GM21576 (cell line): ENCODE data around the gene COMMD3.
A peak's percentile ranks its signal among the peaks of the same experiment; 100 is the strongest.
"Not testable (repeated sequence)": the region's sequence is repeated elsewhere in the genome, so short reads cannot be mapped to it uniquely, and the experiment has no call there.

Experiments used
- ATAC-seq: cut with Tn5 transposase; IDR thresholded peaks from one replicate; pipeline ENCODE4 v1.9.1; 2021; ENCODE audit warnings: mild to moderate bottlenecking, moderate library complexity; ENCODE audit not compliant: unreplicated experiment

The COMMD3 gene

DNA sequence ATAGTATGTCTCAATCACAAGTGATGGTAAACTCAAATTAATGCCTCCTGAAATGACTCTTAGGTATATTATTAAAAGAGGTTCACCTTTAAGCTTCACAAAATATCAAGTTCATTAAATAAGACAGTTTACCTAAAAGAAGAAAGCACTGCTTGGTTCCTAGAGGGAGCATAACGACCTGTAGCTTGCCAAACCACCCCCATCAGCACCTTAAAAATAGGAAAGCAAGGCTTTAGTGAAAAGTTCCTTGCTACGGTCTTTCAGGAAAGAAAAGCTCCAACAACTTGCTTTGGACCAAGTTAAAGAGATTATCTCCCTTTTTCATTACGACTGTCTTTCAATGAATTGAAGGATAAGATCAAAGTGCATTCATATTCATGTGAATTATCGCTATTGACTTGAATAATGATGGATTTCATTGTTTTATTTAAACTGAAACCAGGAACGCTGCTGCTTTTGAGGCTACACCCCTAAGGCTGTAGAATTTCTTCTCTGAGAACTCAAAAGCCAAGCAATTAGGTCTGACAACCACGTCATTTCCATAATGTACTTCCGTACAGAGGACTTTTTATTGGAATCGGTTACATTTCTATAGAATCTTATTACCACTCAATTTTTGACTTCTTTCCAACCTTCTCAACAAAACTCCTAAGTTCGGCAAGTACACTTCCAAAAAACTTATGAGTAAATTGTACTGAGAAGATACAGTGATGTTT lies 22.2 kb downstream of the COMMD3 start:
- ATAC-seq: no peak

DNA sequence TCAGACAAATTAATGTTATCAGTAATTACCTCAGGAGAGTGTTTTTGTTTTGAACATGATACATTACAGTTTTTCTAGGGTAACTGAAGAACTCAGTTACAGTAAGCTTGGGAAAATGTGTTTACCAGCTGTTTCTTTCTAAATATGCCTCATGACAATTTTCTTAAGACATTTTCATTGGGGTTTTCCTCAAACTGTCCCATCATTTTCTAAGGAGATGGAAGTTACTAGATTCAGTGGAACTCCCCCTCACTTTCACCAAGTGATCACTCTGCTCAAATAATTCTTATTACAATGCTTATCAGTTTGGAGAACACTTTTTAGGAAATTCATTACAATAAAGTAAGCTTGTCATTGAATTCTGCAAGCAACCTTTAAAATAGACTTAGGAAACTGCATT lies 22.7 kb downstream of the COMMD3 start:
- ATAC-seq: no peak

DNA sequence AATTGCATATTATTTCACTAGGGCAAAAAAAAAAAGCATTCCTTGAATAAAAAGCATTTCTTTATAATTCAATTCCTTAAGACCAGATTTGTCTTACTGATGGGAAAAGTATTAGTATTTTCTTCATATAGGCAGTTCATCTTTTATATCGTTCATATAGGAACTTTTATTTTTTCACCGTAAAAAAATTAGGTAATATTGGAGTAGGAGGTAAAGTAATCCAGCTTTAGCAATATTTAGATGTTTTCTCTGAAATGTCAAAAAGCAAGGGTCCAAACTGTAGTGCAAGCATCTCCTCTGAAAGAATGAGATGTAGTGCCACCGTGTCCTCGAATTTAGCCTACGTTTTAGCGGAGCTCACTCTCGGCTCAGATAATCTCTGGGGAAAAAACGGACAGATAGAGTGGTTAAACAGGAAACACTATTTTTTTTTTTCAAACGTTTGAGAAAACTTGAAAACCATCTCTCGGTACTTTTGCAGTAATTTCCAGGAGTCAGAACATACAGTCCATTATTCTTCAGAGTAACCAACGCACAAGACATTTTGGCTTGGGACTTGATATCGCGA lies 23.7 kb downstream of the COMMD3 start:
- no peak for ATAC-seq

DNA sequence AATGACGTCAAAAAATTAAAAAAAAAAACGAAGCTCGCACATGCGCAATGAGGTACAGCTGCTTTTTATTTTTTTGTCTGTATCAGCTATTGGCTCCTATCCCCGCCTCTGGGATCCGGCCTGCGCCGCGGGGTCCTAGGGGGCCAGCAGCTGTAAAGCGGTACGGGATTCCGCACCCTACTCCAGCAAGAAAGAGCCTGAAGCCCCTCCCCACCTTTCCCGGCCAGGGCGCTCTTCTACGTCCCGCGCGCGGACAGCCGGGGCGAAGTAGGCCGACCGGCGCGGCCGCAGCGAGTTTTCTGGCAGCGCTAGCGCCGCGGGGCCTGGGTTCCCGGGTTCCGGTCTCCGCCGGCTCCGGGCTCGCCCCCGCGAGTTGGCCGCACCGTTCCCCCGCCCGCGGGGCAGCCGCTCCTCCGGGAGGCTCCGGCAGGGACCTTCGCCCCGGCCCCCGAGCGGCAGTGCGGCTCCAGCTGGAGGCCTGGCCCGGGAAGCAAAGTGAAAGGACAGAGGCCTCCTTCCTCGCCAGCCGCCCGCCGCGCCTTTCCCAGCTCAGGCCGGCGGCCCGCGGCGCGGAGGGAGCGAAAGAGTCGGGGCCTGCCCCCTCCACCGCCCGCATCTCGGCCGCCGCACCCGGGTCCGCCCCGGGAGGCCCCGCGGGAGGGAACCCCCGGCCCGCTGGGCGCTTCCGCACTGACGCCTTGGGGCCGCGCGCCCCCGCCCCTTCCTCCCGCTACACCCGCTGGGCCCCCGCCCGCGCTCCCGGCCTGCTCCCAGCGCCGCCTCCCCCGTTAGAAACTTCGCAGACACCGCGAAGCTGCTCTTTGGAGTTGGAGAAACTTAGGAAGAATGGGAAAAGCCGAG lies 24.4 kb downstream of the COMMD3 start:
- peak; percentile 48 for ATAC-seq

DNA sequence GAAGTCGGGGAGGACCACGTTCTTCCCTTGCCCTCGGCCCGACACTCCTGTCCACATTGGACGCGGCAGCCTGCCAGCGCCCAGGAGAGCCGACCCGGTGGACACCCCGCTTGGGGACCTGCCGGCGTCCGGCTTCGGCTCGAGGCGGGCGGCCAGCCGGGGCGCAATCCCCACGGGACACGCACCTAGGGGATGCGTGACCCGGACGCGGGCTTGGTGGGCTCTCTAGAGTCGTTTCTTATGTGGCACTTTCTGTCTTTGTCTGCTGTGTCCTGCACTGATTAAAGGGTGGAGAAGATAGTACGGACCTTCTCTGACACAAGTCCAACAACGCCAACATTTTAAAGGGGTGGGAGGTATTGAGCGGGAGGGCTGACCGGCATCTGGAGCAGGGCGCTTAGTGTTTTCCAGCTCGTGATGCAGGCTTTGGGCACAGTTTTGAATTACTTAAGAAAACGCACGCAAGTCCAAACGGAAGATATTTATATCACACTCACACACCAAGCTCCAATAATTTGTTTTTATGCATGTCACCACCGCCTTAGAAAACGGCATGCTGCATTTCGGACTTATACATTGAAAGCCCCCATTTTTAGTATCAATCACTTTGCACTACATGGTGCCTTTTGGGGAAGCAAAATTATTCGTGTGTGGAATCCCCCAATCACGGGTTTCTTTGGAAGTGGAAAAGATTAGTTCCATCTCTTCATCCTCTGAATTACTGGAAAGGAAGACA lies 25.2 kb downstream of the COMMD3 start:
- ATAC-seq: peak; percentile 12

DNA sequence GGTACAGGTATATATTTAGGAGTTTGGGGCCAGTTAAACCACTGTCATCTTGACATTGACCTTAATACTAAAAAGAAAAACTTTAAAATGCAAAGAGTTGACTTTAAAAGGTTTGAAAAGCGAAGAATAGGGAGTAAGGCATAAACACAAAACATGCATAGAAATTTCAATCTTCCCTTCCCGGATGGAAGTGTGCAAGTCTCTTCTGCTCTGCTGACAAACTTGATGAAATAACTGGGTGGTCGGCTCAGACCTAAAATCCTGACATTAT lies 25.7 kb downstream of the COMMD3 start:
- ATAC-seq: no peak

DNA sequence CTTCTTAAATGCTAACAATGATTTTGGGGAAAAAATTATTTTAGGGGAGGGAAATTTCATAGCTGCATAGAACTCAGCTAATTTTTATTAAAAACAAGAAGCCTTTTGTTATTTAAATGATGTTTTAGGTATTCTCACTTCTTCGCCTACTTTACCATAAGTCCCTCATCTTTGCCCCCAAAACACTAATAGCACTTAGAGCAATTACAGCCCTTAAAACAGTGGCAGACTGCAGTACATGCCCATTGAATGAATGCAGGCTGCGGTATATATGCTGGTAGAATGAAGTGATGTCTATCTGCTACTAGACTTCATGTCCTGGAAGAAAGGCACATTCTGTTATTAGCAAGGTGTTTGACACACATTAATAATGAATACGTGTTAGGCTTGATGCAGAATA lies 26.2 kb downstream of the COMMD3 start:
- no peak for ATAC-seq

DNA sequence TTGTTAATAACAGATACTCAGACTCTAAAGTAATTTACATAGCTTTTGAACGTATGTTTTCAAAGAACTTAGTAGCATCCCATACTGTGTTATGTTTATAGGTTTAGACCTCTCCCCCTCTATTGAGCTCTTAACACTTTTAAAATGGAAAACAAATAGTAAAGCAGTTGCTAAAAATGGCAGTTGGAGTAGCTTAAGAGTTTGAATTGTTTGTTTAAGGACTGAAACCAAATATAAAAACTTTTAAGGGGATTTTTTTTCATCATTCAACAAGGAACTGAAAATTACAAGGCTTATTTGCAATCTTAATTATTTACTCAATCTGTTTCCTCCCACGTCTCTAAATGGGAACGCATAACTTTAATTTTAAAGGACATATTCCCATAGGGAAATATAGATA lies 27.5 kb downstream of the COMMD3 start:
- ATAC-seq: no peak

DNA sequence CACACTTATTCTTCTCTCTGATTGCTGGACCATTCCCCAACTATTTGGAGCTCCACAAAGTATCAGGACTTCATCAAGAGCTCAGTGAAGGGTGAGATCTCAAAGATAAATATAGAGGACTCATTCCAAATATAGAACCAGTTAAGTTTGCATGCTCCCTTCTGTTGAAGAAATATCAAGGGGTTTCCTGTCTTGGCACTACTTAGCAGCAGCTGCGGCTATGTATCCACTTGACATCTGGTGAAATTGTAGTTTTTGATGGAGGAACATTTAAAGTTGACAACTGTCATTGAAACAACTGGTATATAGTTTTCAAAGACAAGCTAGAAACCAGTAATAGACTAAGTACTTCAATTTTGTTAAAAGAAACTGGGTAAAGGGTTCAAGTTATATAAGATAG lies 28.1 kb downstream of the COMMD3 start:
- no peak for ATAC-seq

DNA sequence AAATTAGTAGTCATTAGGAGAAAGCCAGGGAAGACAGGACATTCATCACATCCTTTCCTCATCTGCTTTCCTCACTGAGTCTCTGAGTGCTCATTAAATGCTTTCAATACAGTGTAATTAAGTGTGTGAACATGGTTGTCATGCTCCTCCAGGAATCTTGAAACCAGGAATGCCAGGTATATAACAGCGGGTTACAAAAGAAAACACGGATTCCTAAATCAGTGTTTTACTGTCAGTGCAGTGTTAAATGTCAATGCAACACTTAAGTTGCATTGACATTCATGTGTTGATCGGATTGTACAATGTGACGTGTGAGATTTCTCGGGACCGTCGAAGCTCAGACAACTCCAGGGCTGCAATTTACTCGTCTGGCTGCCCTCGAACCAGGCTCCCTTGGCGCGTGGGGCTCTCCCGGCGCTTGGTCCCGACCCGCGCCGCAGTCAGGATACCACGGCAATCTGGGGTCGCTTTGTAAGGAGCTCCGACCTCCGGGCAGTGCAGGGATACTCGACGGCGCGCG lies 28.7 kb downstream of the COMMD3 start:
- ATAC-seq: no peak

DNA sequence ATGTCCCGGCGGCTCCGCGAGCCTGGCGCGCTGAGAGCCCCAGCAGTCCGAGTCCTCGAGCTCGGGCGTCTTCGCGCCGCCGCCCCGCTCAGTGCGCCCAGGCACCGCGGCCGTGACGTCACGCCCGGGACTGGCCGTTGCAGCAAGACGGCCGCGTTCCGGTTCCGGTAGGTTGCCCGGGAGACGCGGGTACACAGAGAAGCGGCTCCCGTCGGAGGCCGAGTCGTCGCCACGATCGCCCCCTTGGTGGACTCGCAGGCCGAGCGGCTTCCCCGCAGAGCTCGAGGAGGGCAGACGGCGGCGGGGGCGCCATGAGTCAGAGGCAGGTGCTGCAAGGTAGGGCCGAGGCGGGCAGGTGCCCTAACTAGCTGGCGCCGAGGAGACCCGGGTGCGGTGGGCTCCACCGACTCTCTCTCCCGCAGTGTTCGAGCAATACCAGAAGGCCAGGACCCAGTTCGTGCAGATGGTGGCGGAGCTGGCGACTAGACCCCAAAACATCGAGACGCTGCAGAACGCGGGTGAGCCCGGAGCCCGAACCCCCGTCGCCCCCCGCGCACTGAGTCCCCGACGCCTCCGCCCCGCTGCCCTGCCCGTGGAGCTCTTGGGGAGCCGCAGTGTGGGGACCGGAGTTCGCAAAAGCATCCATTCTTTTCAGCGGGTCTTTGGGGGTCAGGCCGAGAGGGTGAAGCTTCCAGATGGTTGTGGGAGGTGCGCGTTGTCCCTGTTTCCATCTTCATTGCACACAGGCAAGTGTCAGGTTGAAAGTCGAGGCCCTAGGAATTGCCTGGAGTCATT lies 29.3 kb downstream of the COMMD3 start, which contains the start of gene SPAG6:
Gene SPAG6, plus strand, starts transcription at position 196 of the 795 bp plus-strand sequence. Its CDS starts 116 bp downstream, at position 312.
- ATAC-seq: no peak

DNA sequence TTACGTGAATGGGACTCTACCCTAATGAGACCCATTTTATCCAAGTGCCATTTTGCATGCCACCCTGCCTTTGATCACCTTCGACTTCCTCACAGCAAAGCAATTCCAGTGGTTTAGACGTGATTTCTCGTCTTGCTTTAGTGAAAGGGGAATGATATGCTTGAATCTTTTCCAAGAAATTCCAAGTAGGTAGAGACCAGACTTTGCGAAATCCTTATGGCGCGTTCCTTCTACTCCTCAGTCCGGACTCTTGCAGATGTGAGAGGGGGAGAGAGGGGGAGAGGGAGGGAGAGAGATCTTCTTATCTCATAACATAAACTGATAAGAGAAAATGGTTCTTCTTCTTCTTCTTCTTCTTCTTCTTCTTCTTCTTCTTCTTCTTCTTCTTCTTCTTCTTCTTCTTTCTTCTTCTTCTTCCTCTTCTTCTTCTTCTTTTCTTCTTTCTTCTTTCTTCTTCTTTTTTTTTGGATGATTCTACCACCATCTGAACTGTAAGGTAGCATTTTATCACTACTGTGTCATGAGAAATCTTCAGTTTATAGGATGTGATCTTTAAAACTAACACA lies 30.0 kb downstream of the COMMD3 start:
- ATAC-seq: no peak

DNA sequence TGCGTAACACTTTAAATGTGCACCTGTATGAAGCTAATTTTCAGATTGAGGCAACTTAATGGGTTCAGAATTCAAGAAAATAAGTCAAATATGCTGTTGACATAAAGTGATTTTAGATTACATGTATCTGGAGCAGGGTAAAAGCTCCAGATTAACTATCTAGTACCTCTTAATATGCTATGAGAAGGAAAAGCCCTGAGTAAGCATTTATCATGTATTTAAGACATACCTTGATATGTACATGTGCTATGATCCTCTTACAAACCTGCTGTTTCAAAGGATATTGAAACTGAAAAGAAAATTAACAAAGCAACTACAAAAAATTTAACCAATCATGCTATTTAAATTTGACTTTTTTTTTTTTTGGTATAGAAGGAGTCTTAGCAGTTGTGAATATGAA lies 33.6 kb downstream of the COMMD3 start:
- ATAC-seq: no peak

DNA sequence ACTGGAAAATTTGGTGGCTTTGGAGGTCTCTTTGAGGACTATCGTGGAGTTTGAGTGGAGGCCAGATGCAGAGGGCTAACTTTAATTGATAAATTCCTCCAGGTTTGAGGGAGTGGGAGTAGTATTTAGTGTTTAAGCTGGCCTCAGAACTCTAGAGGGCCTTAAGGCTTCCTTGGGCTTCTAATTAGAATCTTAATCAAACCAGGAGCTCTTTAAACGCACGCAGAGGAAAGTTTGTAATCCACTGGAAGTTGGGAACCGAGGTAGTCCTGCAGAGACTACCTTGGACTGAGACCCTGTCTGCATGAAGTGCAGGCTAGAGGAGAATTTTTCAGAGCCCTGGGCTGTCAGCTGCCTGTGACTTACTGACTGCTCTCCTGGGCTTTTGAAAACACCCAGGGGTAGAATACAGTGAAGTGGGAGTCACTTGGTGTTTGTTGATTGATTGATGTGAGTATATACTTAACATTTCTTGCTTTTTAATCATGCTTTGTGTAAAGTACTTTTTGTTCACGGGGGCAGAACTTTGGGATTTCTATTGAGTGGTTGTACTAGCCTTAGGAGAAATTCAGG lies 35.0 kb downstream of the COMMD3 start:
- no peak for ATAC-seq

DNA sequence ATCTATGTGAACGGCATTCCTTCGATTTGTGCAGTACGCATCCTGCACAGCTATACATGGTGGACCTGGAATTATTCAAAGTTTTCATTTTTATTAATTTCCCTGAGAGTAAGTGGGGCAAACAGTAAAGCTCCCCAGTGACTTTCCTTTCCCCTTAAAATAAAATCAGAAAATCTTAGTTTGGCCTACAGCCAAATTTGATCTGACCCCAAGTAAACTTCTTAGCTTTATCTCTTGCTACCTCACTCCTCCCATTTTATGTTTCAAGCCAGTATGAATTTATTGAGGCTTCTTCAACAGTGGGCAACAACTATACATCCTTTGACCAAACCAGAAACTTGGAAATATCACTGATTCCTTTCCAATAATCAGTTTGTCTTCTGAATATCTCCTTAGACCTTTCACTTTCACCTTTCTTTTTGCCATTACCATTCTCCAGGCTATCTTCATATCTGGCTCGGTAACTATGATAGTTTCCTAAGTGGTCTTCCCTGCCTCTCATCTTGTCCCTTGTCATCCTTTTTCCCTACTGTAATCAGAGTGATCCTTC lies 40.2 kb downstream of the COMMD3 start:
- ATAC-seq: no peak

DNA sequence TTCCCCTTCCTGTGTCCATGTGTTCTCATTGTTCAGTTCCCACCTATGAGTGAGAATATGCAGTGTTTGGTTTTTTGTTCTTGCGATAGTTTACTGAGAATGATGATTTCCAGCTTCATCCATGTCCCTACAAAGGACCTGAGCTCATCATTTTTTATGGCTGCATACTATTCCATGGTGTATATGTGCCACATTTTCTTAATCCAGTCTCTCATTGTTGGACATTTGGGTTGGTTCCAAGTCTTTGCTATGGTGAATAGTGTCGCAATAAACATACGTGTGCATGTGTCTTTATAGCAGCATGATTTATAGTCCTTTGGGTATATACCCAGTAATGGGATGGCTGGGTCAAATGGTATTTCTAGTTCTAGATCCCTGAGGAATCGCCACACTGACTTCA lies 41.6 kb downstream of the COMMD3 start:
- ATAC-seq: not testable (repeated sequence)

DNA sequence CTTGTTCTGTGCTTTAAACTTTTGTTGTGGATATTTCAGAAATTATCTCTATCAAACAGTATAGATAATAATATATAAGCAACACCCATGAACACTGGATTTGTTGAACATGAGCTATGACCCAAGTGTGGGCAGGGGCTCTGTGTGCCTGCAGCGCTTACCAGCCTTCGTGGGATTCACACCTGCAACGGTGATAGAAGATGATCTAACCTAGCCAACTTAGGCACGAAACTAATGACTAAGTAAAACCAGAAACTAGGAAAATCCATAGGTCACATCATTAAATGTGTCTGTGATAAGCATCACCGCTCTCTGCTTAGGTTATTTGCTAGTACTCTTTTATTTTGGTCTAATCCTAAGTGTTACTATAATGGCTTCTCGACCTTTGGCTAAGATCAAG lies 47.1 kb downstream of the COMMD3 start:
- no peak for ATAC-seq

DNA sequence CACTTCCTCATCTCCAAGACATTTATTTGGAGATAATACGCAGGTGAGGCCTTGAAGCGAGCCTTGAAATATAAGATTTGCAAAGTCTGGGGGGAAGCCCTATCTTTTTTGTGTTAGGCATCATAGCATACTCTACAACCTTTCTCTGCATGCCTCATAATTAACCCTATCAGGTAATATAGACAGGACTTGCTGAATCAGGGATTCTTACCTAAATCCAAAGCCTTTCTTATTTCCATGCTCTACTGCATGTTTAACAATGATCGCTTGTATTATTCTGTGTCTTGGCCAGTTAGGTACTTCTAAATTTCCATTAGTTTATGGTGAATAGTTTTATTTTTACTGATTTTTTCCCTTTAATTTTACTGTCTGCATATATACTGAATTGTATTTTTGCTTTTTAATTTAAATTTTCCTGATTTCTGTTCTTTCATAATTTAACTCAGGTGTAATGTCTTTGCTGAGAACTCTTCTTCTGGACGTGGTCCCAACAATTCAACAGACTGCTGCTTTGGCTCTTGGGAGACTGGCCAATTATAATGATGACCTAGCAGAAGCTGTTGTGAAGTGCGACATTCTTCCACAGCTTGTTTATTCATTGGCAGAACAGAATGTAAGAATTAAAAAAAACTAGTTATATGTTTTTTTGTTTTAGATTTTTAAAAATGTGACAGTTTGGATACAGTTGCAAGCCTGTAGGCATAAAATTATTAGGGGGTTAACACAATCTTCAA lies 48.4 kb downstream of the COMMD3 start:
- ATAC-seq: no peak

DNA sequence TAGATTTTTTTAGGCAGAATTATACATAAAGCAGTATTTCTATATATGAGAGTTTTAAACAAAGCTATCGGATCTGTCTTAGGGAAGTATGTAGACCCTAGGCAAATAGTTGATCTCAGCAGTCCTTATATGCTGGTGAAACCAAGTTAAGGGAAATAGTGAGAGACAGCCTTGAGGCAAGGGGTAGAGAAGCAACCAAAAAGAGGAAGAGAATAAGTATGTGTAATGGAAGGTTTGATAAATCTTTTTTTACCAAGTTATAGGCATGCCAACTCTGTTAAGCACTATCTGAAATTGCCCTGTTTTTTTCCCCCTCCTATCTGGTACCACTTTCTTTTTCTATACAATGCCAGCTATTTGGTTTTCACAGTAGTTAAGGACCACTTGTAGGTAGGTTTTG lies 49.0 kb downstream of the COMMD3 start:
- ATAC-seq: peak; percentile 68
